HepG2 (cell line): ENCODE results near the gene PCGF3. TPM values are rescaled to one million over a fixed set of nuclear protein-coding genes. Genes with fewer than 3 reads are reported as not detected.

ENCODE experiments used
- AHDC1 ChIP-seq: sonication (generic); formaldehyde crosslinking; IDR thresholded peaks from 2 replicates; pipeline ENCODE4 v1.5.1; 2020; ENCODE audit warnings: mild to moderate bottlenecking, missing genetic modification reagents, borderline replicate concordance
- BCL3 ChIP-seq: sonication (generic); formaldehyde crosslinking; IDR thresholded peaks from 2 replicates; pipeline ENCODE4 v1.5.1; 2020; ENCODE audit warnings: mild to moderate bottlenecking, missing genetic modification reagents, moderate library complexity
- CC2D1A ChIP-seq: sonication (generic); formaldehyde crosslinking; IDR thresholded peaks from 2 replicates; pipeline ENCODE4 v1.8.1; 2023; ENCODE audit warnings: mild to moderate bottlenecking, missing genetic modification reagents
- DZIP1 ChIP-seq: sonication (generic); formaldehyde crosslinking; IDR thresholded peaks from 2 replicates; pipeline ENCODE4 v1.5.0; 2020; ENCODE audit warnings: mild to moderate bottlenecking, missing genetic modification reagents
- FOXA3 ChIP-seq: IDR thresholded peaks from 2 replicates; pipeline ENCODE4 v1.6.1; 2016; ENCODE audit warnings: missing genetic modification reagents, missing compliant biosample characterization
- FOXK1 ChIP-seq: sonication (generic); formaldehyde crosslinking; IDR thresholded peaks from 2 replicates; pipeline ENCODE4 v1.4.0; 2020; ENCODE audit warnings: low read depth, missing genetic modification reagents, borderline replicate concordance
- HOMEZ ChIP-seq: IDR thresholded peaks from 2 replicates; pipeline ENCODE4 v1.6.1; 2016; ENCODE audit warnings: low read depth
- PATZ1 ChIP-seq: sonication (generic); formaldehyde crosslinking; IDR thresholded peaks from 2 replicates; pipeline ENCODE4 v1.4.0; 2020; ENCODE audit warnings: missing genetic modification reagents
- SMAD9 ChIP-seq: sonication (generic); formaldehyde crosslinking; IDR thresholded peaks from 2 replicates; pipeline ENCODE4 v1.5.1; 2020; ENCODE audit warnings: mild to moderate bottlenecking, missing genetic modification reagents
- THYN1 ChIP-seq: sonication (generic); formaldehyde crosslinking; IDR thresholded peaks from 2 replicates; pipeline ENCODE4 v1.8.1; 2023; ENCODE audit warnings: low read depth, mild to moderate bottlenecking, moderate library complexity, missing genetic modification reagents, borderline replicate concordance
- ZFP36L1 ChIP-seq: sonication (generic); formaldehyde crosslinking; IDR thresholded peaks from 2 replicates; pipeline ENCODE4 v1.8.0; 2022; ENCODE audit warnings: mild to moderate bottlenecking, missing genetic modification reagents, moderate library complexity
- ZNF550 ChIP-seq: sonication (generic); formaldehyde crosslinking; IDR thresholded peaks from 2 replicates; pipeline ENCODE4 v1.4.0; 2020; ENCODE audit warnings: mild to moderate bottlenecking, missing genetic modification reagents, borderline replicate concordance
- ZNF552 ChIP-seq: sonication (generic); formaldehyde crosslinking; IDR thresholded peaks from 2 replicates; pipeline ENCODE4 v1.9.0; 2022; ENCODE audit warnings: missing genetic modification reagents, mild to moderate bottlenecking, borderline replicate concordance
- polyA plus RNA-seq, 8 experiments: library from polyadenylated mRNA; depleted of rRNA in 3 of 8; stranded (reverse) in 7 of 8; unstranded in 1 of 8; fragments of >200 nt; fragmentation: Illumina TruSeq in 4 of 8; extraction: Trizol in 4 of 8; gene quantifications; 2 replicates each; pipeline versions ENCODE4 v1.2.1 to v1.2.3, GENCODE V29; 2011 to 2016; ENCODE audit warnings: low read depth in 4 of 8, missing spikeins in 1 of 8, mixed read lengths in 1 of 8; ENCODE audit not compliant: insufficient read depth in 1 of 8
- total RNA-seq, 5 experiments: library from RNA; depleted of rRNA; stranded (reverse); fragments of >200 nt; fragmentation: Illumina TruSeq; extraction: Trizol; gene quantifications; 2 replicates each; pipeline ENCODE4 v1.2.3, GENCODE V29; 2016; ENCODE audit warnings: low read depth in 1 of 5

PCGF3 gene
- total and polyA plus RNA-seq, 2 of the 13 experiments (the other 11 are each of a cell fraction or from before 2014, with no cell fraction given), result 28.6 to 66.2 TPM

GRCh38 chr4:687048-687970 lies 18.3 kb upstream of the PCGF3 start (continued):
- TF ChIP-seq AHDC1 (CRISPR knock-in tag), result no peak
- TF ChIP-seq FOXA3 (CRISPR knock-in tag), result peak; percentile 23; the same call in 1 of the 2 replicates
- no peak for TF ChIP-seq ZNF550 (CRISPR knock-in tag)
- no peak for TF ChIP-seq BCL3
- no peak for TF ChIP-seq FOXK1 (CRISPR knock-in tag)
- TF ChIP-seq CC2D1A (CRISPR knock-in tag), result no peak
- TF ChIP-seq PATZ1, result peak; percentile 70
- TF ChIP-seq ZFP36L1 (CRISPR knock-in tag), result no peak
- TF ChIP-seq THYN1, result no peak
- peak; percentile 26; the same call in 1 of the 2 replicates for TF ChIP-seq HOMEZ
- no peak for TF ChIP-seq SMAD9 (CRISPR knock-in tag)
- peak; percentile 35; the same call in 1 of the 2 replicates for TF ChIP-seq ZNF552 (CRISPR knock-in tag)
- no peak for TF ChIP-seq DZIP1 (CRISPR knock-in tag)
